HTERT RPE-1 (cell line): Measurements from ENCODE around the gene ZNF862.

ENCODE experiments used
- in situ Hi-C: fragments of 300-500 bp; cut with MboI; formaldehyde crosslinking; loops from 4 replicates; pipeline ENCODE4 v1.14.3; 2020; ENCODE audit warnings: low sequenced_read_pairs

ZNF862 gene

DNA sequence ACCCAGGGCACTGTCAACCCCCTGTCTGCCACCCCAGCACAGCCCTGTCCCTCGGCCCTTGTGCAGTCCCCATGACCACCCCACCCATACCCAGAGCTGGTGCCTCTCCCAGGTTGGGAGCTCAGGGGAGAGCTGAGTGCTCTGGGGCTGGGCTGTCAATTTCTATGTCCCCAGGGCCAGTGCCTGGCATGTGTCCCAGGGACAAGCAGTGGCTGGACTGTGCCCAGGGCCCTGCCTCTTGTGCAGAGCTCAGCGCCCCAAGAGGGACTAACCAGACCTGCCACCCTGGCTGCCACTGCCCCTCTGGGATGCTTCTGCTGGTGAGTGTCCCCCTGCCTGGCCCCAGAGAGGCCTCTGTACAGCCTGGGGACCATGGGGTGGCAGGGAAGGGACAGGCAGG lies 29.0 kb upstream of the ZNF862 start:
- in situ Hi-C loops, result no loop called here

GRCh38 chr7:149811221-149811620 lies 27.0 kb upstream of the ZNF862 start:
- in situ Hi-C loops, result no loop called here

DNA sequence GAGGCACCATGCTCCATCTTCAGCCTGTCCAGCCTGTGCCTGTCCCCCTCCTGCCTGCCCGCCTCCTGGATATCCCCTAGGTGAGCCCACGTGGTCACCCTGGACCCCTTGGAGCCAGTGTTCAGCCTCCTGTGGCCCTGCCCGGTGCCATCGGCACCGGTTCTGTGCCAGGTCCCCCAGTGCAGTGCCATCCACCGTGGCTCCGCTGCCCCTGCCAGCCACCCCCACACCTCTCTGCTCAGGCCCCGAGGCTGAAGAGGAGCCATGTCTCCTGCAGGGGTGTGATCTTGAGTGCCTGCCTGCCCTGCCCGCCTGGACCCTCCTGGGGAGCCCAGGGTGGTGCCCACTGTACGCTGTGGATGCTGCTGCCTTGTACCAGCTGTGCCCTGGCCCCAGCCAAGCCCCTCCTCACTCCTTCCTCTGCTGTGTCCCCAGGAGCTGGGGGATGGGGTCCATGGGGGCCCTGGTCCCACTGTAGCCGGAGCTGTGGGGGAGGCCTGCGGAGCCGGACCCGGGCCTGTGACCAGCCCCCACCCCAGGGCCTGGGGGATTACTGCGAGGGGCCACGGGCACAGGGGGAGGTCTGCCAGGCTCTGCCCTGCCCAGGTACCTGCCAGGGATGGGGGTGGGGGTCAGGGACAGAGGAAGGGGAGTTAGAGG lies 26.2 kb upstream of the ZNF862 start:
- in situ Hi-C loops, result no loop called here

DNA sequence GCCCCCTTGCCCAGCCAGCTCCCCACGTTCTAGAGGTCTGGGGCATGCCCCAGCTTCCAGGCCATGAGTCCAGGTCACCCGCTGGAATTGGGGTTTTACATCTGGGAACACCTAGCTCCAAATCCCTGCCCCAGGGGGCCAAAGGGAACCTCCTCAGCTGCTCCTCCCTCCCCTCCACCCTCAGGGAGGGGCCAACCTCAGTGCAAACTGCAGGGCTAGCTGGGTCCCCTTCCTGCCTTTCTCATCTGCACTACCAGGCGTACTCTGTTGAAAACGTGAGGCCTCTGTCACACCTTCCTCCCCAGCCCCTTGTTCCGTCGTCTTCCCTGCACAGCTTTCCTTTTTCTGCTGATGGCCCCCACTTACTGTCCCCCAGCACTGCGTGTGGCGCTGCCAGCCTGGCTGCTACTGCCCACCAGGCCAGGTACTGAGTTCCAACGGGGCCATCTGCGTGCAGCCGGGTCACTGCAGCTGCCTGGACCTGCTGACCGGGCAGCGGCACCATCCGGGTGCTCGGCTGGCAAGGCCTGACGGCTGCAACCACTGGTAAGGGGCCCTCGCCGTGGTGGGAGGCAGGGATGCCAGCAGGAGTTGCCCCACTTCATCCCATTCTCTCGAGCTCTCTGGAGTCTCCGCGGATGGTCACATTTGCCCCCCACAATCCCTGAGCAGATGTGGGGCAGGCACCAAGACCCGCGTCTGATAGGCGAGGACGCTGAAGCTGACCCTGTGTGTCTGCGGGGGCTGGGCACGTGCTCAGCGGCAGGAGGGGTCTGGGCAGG lies 24.7 kb upstream of the ZNF862 start:
- in situ Hi-C loops, result no loop called here

DNA sequence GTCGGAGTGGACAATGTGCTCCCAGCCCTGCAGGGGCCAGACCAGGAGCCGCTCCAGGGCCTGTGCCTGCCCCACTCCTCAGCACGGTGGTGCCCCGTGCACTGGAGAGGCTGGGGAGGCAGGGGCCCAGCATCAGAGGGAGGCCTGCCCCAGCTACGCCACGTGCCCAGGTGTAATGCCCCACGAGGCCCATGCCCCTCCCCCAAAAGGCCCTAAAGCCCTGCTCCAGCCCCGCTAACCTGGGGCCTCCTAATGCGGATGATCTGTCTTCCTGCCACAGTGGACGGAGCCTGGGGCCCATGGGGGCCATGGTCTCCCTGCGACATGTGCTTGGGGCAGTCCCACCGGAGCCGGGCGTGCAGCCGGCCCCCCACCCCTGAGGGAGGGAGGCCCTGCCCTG lies 23.7 kb upstream of the ZNF862 start:
- in situ Hi-C loops, result no loop called here

DNA sequence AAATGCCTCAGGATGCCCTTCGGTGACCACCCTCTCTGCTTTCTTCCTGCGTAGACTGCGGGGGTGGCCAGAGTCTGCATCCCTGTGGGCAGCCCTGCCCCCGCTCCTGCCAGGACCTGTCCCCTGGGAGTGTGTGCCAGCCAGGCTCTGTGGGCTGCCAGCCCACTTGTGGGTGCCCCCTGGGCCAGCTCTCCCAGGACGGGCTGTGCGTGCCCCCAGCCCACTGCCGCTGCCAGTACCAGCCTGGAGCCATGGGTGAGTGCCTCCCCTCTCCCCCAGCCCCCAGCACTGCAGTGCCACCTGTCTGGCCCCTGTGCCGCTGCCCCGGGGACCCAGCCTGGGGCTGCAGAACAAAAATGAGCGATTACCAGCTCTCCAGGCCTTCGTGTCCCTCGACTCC lies 23.1 kb upstream of the ZNF862 start:
- in situ Hi-C loops, result no loop called here

GRCh38 chr7:149815661-149816266 lies 22.4 kb upstream of the ZNF862 start:
- in situ Hi-C loops, result no loop called here

DNA sequence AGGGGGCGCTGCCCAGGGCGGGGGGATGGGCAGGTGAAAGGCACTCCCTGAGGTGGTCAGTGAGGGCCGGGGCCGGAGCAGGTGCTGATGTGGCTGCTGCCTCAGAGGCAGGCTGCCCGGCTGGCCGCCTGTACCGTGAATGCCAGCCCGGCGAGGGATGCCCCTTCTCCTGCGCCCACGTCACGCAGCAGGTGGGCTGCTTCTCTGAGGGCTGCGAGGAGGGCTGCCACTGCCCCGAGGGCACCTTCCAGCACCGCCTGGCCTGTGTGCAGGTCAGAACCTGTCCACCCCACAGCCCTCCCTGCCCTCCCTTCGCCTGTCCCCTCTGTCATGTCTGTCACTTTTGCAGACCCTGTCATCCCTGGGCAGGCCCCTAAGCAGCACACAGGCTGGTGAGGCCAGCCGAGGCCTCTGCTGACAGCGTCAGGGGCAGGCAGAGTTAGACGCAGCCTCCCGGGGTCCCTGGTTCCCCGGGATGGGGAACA lies 21.9 kb upstream of the ZNF862 start:
- in situ Hi-C loops, result no loop called here

- in situ Hi-C loops, result no loop called here
Measured at GRCh38 chr7:149816794-149817193, 21.4 kb upstream of the ZNF862 start.

DNA sequence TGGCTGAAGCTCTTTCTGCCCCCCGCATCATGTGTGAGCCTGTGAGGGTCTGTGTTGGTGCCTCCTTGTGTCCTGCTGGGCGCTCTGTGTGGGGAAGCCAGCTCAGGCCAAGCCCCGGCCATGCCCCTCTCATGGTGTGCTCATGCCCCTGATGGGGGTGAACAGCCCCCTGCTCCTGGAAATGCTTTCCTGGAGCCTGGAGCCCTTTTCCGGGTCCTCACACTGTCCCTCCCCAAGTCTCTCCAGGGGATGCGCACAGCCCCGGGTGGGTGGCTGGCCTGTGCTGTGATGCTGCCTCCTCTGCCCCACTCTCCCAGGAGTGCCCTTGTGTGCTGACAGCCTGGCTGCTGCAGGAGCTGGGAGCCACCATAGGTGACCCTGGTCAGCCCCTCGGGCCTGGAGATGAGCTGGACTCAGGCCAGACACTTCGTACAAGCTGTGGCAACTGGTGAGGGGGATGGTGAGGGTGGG lies 20.8 kb upstream of the ZNF862 start:
- in situ Hi-C loops, result no loop called here

- in situ Hi-C loops, result no loop called here
Measured at GRCh38 chr7:149817836-149818535, 20.2 kb upstream of the ZNF862 start.

DNA sequence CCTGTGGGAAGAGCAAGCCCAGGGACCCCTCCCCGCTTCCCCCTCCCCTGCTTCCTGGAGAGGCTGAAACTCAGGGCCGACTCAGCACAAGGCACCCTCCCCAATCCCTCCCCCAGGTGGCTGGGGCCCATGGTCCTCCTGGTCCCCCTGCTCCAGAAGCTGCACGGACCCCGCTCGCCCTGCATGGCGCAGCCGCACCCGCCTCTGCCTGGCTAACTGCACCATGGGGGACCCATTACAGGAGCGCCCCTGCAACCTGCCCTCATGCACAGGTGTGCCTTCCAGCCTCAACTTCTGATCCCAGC lies 19.7 kb upstream of the ZNF862 start:
- in situ Hi-C loops, result no loop called here

- in situ Hi-C loops, result no loop called here
Measured at GRCh38 chr7:149819141-149819960, 18.8 kb upstream of the ZNF862 start.

GRCh38 chr7:149819961-149820340 lies 18.2 kb upstream of the ZNF862 start:
- in situ Hi-C loops, result no loop called here

GRCh38 chr7:149820622-149821190 lies 17.5 kb upstream of the ZNF862 start:
- in situ Hi-C loops, result no loop called here

DNA sequence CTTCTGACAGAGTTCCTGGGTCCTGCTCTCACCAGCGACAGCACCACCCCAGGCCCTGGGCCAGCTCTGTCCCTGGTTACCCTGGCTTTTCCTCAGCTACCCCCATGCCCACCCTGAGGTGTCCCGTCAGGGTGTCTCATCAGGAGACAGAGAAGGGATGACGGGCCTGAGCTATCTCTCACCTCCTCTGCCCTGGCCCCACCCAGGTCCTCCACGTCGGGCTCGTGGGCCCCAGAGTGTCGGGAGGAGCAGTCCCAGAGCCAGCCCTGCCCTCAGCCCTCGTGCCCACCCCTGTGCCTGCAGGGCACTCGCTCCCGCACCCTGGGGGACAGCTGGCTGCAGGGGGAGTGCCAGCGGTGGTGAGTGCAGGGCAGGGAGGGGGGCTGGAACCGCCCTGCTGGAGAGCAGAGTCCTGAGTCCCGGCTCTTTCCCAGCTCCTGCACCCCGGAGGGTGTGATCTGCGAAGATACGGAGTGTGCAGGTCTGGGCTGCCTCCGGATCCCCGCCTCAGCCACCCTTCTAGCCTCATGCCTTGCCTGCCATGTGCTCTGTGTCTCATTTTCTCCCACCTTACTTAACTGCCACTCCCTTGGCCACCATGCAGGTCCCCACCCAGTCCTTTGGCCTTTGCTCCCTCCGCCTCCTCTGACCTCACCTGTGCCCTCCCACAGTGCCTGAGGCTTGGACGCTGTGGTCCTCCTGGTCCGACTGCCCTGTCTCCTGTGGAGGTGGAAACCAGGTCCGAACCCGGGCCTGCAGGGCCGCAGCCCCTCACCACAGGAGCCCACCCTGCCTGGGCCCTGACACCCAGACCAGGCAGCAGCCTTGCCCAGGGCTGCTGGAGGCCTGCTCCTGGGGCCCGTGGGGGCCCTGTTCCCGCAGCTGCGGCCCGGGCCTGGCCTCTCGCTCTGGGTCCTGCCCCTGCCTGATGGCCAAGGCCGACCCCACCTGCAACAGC lies 16.7 kb upstream of the ZNF862 start:
- in situ Hi-C loops, result no loop called here

GRCh38 chr7:149822353-149822943 lies 15.7 kb upstream of the ZNF862 start:
- in situ Hi-C loops, result no loop called here

- in situ Hi-C loops, result no loop called here
Measured at GRCh38 chr7:149823191-149823630, 15.0 kb upstream of the ZNF862 start.
